Right atrium auricular region (tissue), 2 donors: ENCODE data around the gene ZNF317. TPM values are rescaled to one million over a fixed set of nuclear protein-coding genes. Genes with fewer than 3 reads are reported as not detected.
"Not testable (repeated sequence)": the region's sequence is repeated elsewhere in the genome, so short reads cannot be mapped to it uniquely, and the experiment has no call there.

ENCODE experiments used
- DNase-seq: peaks from one replicate; pipeline ENCODE4 v3.0.0-alpha.2; 2019; ENCODE audit warnings: low spot score
- H3K27ac ChIP-seq, 2 donors: fragments of 200-600 bp; sonication (generic); 1 replicate in 1 of 2; 2 replicates in 1 of 2; pipeline ENCODE4 v1.5.1; 2016 to 2019
- H3K27me3 ChIP-seq, 2 donors: fragments of 200-600 bp; sonication (generic); one replicate each; pipeline versions ENCODE4 v1.5.1 to v1.6.0; 2017 to 2019
- H3K36me3 ChIP-seq: fragments of 200-600 bp; sonication (generic); one replicate; pipeline ENCODE4 v1.5.1; 2016
- H3K4me1 ChIP-seq, 2 donors: fragments of 200-600 bp; sonication (generic); one replicate each; pipeline versions ENCODE4 v1.5.1 to v1.6.0; 2017 to 2019
- H3K4me3 ChIP-seq, 2 donors: fragments of 200-600 bp; sonication (generic); 1 replicate in 1 of 2; 2 replicates in 1 of 2; pipeline ENCODE4 v1.5.1; 2017 to 2019; ENCODE audit warnings: mild to moderate bottlenecking in 1 of 2, moderate library complexity in 1 of 2
- H3K9me3 ChIP-seq, 2 donors: fragments of 200-600 bp; sonication (generic); one replicate each; pipeline ENCODE4 v1.5.1; 2019
- total RNA-seq, 2 donors: library from RNA; depleted of rRNA; stranded (reverse); fragments of >200 nt; gene quantifications; one replicate each; pipeline ENCODE4 v1.1.0, GENCODE V29; 2016
- TF ChIP-seq, protein P1 (sequence below), 2 donors: fragments of 200-600 bp; sonication (generic); IDR thresholded peaks; one replicate each; pipeline ENCODE4 v1.5.1; 2019; ENCODE audit warnings: antibody characterized with exemption in 2 of 2

Gene ZNF317
- total RNA-seq, 2 donors from 2014 or later: 8.9 to 15.8 TPM

DNA sequence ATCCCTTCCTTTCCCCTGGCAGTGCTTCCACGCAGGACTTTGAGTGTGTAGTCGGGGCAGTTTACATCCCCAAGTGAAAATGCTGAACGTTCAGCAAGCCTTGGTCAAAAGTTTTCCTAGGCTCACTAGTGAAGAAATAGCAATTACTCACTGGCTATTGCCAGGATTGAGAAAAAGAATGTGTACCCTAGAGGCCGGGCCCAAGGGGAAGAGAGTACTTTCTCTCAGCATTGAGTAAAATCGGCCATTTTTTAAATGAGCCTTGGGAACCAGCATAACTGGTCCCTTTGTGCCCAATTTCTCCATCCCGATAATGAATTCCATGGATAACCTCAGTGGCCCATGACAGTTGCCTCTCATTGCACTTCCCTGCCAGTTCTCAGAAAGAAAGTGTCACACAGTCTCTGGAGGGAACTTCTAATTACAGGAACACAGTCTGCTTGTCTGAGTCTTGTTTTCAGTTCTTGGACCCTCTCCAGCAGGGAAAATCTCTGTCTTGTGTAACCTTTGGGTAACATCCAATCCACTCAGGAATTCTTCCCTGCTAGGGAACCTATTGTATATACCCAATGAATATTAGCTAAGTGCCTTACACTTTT, 31.3 kb downstream of the ZNF317 start:
- no peak for DNase-seq
- Histone ChIP-seq H3K4me1 (no peaks in the 10 kb centered on the region), H3K9me3 (no peaks in the 10 kb centered on the region), H3K36me3 (no peaks in the 10 kb centered on the region), H3K27me3 (no peaks in the 10 kb centered on the region), H3K4me3 (no peak overlapping the region), H3K27ac (no peak overlapping the region)
- TF ChIP-seq, protein P1, sequence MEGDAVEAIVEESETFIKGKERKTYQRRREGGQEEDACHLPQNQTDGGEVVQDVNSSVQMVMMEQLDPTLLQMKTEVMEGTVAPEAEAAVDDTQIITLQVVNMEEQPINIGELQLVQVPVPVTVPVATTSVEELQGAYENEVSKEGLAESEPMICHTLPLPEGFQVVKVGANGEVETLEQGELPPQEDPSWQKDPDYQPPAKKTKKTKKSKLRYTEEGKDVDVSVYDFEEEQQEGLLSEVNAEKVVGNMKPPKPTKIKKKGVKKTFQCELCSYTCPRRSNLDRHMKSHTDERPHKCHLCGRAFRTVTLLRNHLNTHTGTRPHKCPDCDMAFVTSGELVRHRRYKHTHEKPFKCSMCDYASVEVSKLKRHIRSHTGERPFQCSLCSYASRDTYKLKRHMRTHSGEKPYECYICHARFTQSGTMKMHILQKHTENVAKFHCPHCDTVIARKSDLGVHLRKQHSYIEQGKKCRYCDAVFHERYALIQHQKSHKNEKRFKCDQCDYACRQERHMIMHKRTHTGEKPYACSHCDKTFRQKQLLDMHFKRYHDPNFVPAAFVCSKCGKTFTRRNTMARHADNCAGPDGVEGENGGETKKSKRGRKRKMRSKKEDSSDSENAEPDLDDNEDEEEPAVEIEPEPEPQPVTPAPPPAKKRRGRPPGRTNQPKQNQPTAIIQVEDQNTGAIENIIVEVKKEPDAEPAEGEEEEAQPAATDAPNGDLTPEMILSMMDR (IDR thresholded peaks at IDR 0.05): no peak

DNA sequence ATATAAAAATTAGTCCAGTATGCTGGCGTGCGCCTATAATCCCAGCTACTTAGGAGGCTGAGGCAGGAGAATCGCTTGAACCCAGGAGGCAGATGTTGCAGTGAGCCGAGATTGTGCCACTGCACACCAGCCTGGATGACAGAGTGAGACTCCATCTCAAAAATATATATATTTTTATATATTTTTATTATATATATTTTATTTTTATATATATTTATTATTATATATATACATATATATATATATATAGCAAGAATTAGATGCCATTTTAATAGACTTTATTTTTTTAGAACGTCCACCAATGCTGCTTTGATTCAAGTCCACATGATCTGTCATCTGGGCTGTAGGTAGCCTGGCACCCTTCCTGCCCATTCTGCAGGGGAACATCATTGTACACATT, 35.1 kb downstream of the ZNF317 start:
- no peaks in the 10 kb centered on the region for H3K36me3 ChIP-seq
- no peak overlapping the region for H3K4me3 ChIP-seq
- no peak overlapping the region for H3K27ac ChIP-seq
- no peaks in the 10 kb centered on the region for H3K4me1 ChIP-seq
- H3K9me3 ChIP-seq: no peaks in the 10 kb centered on the region
- TF ChIP-seq, protein P1 (IDR thresholded peaks at IDR 0.05): no peak
- no peaks in the 10 kb centered on the region for H3K27me3 ChIP-seq
- no peak for DNase-seq

DNA sequence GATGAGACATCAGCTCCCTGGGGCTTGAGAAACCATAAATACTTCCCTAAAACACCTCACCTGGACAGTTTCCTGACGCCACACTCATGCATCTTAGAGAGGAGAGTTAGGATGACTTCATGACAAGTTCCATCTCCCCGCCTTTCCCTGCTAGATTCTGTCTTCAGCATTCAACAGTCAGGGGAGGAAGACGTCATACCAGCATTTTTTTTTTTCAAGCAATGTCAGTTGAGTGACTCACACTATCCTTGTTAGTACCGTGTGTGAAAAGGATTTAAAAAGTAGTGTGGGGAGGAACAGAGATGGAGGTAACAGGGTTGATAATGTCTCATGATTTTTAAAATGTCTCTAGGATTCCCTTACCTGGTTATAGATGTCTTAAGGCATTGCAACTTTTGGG, 38.7 kb downstream of the ZNF317 start, which contains the start of gene OR7D2:
Gene OR7D2 (plus strand): TSS at position 79 of the 400 bp plus-strand sequence. CDS start 6,803 bp downstream, outside the sequence.
- TF ChIP-seq, protein P1 (IDR thresholded peaks at IDR 0.05): no peak
- H3K36me3 ChIP-seq: no peaks in the 10 kb centered on the region
- H3K4me1 ChIP-seq: no peaks in the 10 kb centered on the region
- H3K27me3 ChIP-seq: no peaks in the 10 kb centered on the region
- no peak within 1 kb of the TSS for H3K4me3 ChIP-seq
- H3K9me3 ChIP-seq: no peaks in the 10 kb centered on the region
- no peak for DNase-seq
- H3K27ac ChIP-seq: no peak within 1 kb of the TSS

DNA sequence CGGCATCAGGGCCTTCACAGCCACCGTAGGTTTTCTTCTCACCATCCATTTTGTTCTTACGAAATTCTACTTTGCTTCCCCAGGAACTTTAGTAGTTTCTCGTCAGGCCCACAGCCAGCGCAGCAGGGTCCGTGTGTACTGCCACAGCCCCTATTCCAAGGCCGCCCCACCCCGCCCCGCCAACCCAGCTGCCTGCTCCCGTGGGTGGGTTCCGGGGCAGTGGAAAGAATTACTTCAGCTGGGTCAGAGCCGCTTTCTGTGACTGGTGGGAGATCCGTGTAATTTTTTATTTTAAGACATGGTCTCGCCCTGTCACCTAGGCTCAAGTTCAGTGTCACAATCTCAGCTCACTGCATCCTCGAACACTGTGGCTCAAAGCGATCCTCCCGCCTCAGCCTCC, 42.8 kb downstream of the ZNF317 start:
- DNase-seq: no peak
- no peak overlapping the region for H3K27ac ChIP-seq
- TF ChIP-seq, protein P1 (IDR thresholded peaks at IDR 0.05): no peak
- peaks cover 0 to 7% of the 10 kb centered on the region in 2 donors for H3K9me3 ChIP-seq
- no peaks in the 10 kb centered on the region for H3K27me3 ChIP-seq
- no peak overlapping the region for H3K4me3 ChIP-seq
- no peaks in the 10 kb centered on the region for H3K36me3 ChIP-seq
- no peaks in the 10 kb centered on the region for H3K4me1 ChIP-seq

DNA sequence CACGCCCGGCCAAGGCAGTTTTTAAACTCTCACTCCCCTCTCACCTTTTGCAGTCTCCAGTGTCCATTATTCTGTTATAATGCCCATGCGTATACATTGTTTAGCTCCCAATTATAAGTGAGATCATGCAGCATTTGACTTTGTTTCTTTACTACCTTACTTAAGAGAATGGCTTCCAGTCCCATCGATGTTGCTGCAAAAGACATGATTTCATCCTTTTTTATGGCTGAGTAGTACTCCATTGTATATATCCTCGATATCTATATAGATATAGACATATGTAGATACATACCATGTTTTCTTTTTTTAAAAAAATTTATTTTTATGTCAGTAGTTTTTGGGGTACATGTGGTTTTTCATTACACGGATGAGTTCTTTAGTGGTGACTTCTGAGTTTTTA, 47.0 kb downstream of the ZNF317 start:
- no peaks in the 10 kb centered on the region for H3K27me3 ChIP-seq
- H3K4me3 ChIP-seq: no peak overlapping the region
- no peak overlapping the region for H3K27ac ChIP-seq
- TF ChIP-seq, protein P1 (IDR thresholded peaks at IDR 0.05): no peak
- H3K4me1 ChIP-seq: no peaks in the 10 kb centered on the region
- peaks cover 0 to 7% of the 10 kb centered on the region in 2 donors for H3K9me3 ChIP-seq
- H3K36me3 ChIP-seq: no peaks in the 10 kb centered on the region
- DNase-seq: no peak

DNA sequence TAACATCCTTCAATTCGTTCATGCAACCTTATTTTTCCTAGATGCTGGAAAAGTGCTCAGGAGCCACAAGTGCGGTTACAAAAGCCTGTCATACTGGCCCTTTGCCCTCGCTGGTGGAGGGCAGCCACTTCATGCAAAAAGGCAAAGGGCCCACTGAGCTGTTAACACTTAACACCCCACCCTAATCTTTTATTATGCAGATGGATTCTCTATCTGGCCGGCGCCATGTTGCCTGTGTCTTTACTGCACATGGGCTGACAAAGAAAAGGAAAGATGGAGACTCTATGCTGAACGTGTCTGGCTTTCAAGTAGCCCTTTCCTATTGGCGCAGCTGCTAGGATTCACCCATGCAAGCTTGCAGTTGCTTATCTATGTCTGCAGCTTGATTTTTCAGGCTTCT, 49.3 kb downstream of the ZNF317 start:
- DNase-seq: no peak
- TF ChIP-seq, protein P1 (IDR thresholded peaks at IDR 0.05): no peak
- Histone ChIP-seq H3K9me3 (peaks cover 0 to 7% of the 10 kb centered on the region in 2 donors), H3K27ac (no peak overlapping the region), H3K4me1 (no peaks in the 10 kb centered on the region), H3K27me3 (no peaks in the 10 kb centered on the region), H3K36me3 (no peaks in the 10 kb centered on the region), H3K4me3 (no peak overlapping the region)

DNA sequence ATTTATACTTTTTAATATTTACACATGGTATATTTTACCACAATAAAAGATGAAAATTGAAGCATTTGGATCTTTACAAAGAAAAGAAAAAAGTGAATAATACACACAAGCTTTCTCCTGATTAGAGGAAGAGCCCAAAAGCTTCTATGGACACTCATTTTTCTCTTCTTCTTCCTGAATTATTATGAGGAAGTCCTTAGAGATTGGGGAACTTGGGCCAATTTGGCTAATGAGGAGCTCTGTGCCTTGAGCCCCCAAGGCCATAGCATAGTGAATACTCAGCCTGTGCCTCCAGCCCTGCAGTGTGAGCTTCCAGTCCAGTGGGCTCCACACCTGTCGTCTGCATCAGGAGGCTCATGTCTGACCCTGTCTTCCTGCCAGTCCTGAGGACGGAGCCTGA, 57.8 kb downstream of the ZNF317 start:
- H3K27me3 ChIP-seq, H3K4me3 ChIP-seq, H3K4me1 ChIP-seq, H3K9me3 ChIP-seq, H3K27ac ChIP-seq, H3K36me3 ChIP-seq, DNase-seq: not testable (repeated sequence)
